GM21381 (cell line): ENCODE results near the gene MEF2A.

Experiments
- ATAC-seq: cut with Tn5 transposase; IDR thresholded peaks from one replicate; pipeline ENCODE4 v1.9.1; 2021; ENCODE audit warnings: mild to moderate bottlenecking, moderate library complexity; ENCODE audit not compliant: unreplicated experiment

MEF2A gene

GRCh38 chr15:99696096-99696495 lies 130.3 kb downstream of the MEF2A start:
- ATAC-seq = no peak

- no peak for ATAC-seq
Measured at GRCh38 chr15:99702895-99703602, 137.3 kb downstream of the MEF2A start.

GRCh38 chr15:99703603-99704443 lies 138.0 kb downstream of the MEF2A start:
- peak; percentile 5 for ATAC-seq

GRCh38 chr15:99704444-99704838 lies 138.7 kb downstream of the MEF2A start:
- ATAC-seq = peak; percentile 53

- ATAC-seq = no peak
Measured at GRCh38 chr15:99706557-99707303, 140.9 kb downstream of the MEF2A start.

GRCh38 chr15:99707473-99708270 lies 141.9 kb downstream of the MEF2A start:
- ATAC-seq = peak; percentile 40

- ATAC-seq = no peak
Measured at GRCh38 chr15:99708563-99708962, 142.8 kb downstream of the MEF2A start.

GRCh38 chr15:99709243-99709986 lies 143.6 kb downstream of the MEF2A start:
- ATAC-seq = no peak

- no peak for ATAC-seq
Measured at GRCh38 chr15:99711625-99712024, 145.8 kb downstream of the MEF2A start.

GRCh38 chr15:99712415-99712814 lies 146.6 kb downstream of the MEF2A start:
- ATAC-seq = no peak

GRCh38 chr15:99716540-99717095 lies 150.8 kb downstream of the MEF2A start:
- ATAC-seq = no peak

GRCh38 chr15:99717161-99718009 lies 151.6 kb downstream of the MEF2A start:
- ATAC-seq = peak; percentile 23

GRCh38 chr15:99718421-99718820 lies 152.6 kb downstream of the MEF2A start:
- ATAC-seq = no peak

- peak; percentile 83 for ATAC-seq
Measured at GRCh38 chr15:99719096-99719541, 153.3 kb downstream of the MEF2A start.

GRCh38 chr15:99720533-99720932 lies 154.7 kb downstream of the MEF2A start:
- no peak for ATAC-seq

- ATAC-seq = no peak
Measured at GRCh38 chr15:99721104-99721778, 155.5 kb downstream of the MEF2A start.

GRCh38 chr15:99721896-99722295 lies 156.1 kb downstream of the MEF2A start:
- no peak for ATAC-seq

- ATAC-seq = no peak
Measured at GRCh38 chr15:99722406-99722805, 156.6 kb downstream of the MEF2A start.
